ENCODE data around the gene UCN2.

DNA sequence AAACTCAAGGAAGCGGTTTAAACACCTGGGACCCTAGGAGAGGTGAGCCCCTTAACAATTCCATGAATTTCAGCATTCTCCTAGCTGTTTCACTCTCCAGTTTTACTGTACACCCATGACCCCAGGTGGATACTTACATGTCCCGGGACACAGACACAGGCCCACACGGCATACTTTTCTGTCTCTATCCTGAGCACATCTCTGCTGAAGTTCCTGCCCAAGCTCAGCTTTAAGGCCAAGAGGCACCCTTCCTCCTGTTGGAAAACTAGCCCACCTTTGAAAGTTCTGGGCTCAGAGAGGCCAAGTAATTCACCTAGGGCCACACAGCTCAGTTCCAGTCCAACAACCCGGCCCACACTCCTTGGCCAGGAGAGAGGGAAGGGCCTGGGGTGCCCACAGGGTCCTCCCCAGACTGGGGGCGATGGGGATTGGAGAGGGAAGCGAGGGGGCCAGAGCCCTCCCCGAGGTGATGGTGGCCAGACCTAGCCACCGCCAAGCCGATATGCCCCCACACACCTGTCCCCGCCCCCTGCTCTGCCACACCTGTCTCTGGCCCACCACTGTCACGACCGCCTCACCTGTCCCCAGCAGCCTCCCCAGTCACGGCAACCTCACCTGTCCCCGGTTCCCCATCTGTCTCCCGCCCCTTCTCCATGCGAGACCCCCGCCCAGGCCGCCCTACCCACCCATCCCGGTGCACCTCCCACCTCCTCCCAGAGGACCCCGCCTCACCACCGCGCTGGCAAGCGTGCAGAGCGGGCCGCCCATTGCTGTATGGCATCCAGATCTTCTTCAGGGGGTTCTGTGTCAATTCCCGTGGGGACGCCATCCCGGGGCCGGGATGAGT, 7.4 kb downstream of the UCN2 start:
- TF ChIP-seq, protein P1, sequence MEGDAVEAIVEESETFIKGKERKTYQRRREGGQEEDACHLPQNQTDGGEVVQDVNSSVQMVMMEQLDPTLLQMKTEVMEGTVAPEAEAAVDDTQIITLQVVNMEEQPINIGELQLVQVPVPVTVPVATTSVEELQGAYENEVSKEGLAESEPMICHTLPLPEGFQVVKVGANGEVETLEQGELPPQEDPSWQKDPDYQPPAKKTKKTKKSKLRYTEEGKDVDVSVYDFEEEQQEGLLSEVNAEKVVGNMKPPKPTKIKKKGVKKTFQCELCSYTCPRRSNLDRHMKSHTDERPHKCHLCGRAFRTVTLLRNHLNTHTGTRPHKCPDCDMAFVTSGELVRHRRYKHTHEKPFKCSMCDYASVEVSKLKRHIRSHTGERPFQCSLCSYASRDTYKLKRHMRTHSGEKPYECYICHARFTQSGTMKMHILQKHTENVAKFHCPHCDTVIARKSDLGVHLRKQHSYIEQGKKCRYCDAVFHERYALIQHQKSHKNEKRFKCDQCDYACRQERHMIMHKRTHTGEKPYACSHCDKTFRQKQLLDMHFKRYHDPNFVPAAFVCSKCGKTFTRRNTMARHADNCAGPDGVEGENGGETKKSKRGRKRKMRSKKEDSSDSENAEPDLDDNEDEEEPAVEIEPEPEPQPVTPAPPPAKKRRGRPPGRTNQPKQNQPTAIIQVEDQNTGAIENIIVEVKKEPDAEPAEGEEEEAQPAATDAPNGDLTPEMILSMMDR (IDR thresholded peaks at IDR 0.05), result no peak
- TF ChIP-seq POLR2AphosphoS5 (IDR thresholded peaks at IDR 0.05) (peak in 1 of 3 donors; percentile 34), POLR2A (IDR thresholded peaks at IDR 0.05) (peak; percentile 30)

Measured in transverse colon (tissue), 4 donors.